ENCODE results near the gene USB1. TPM values are rescaled to one million over a fixed set of nuclear protein-coding genes. Genes with fewer than 3 reads are reported as not detected.

USB1 gene
- total RNA-seq, 1 donor from 2014 or later: 36.0 TPM

- intact Hi-C loops (cut with DNase I): loop anchor here (2.0 to 10.0 kb wide), 2 partner anchors 99 to 297 kb away; no protein-coding TSS in a partner anchor
- DNase-seq (ENCODE audit: low spot score): no peak
Observed at GRCh38 chr16:58027161-58027915, 26.1 kb downstream of the USB1 start.

GRCh38 chr16:58027916-58028455, 26.8 kb downstream of the USB1 start:
- intact Hi-C loops (cut with DNase I): loop anchor here (2.0 to 10.0 kb wide), 2 partner anchors 99 to 297 kb away; no protein-coding TSS in a partner anchor
- DNase-seq (ENCODE audit: low spot score): no peak

GRCh38 chr16:58028541-58029070, 27.4 kb downstream of the USB1 start:
- no peak for DNase-seq (ENCODE audit: low spot score)
- intact Hi-C loops (cut with DNase I): loop anchor here (10.0 kb wide), 1 partner anchor 296 kb away; no protein-coding TSS in a partner anchor

- intact Hi-C loops (cut with DNase I): loop anchor here (10.0 kb wide), 1 partner anchor 295 kb away; no protein-coding TSS in a partner anchor
- DNase-seq (ENCODE audit: low spot score): no peak
Observed at GRCh38 chr16:58029410-58029809, 28.2 kb downstream of the USB1 start.

- no peak for DNase-seq (ENCODE audit: low spot score)
- intact Hi-C loops (cut with DNase I): loop anchor here (5.0 kb wide), 2 partner anchors 72 to 167 kb away; partner anchors contain the start of gene CSNK2A2
Observed at GRCh38 chr16:58030136-58030840, 29.1 kb downstream of the USB1 start.

- intact Hi-C loops (cut with DNase I): loop anchor here (5.0 kb wide), 2 partner anchors 71 to 166 kb away; partner anchors contain the start of gene CSNK2A2
- DNase-seq (ENCODE audit: low spot score): no peak
Observed at GRCh38 chr16:58031016-58031800, 30.0 kb downstream of the USB1 start.

GRCh38 chr16:58032710-58033293, 31.6 kb downstream of the USB1 start:
- intact Hi-C loops (cut with DNase I): loop anchor here (5.0 kb wide), 2 partner anchors 69 to 164 kb away; partner anchors contain the start of gene CSNK2A2
- peak; percentile 90 for DNase-seq (ENCODE audit: low spot score)

- no peak for DNase-seq (ENCODE audit: low spot score)
- intact Hi-C loops (cut with DNase I): loop anchor here (5.0 kb wide), 2 partner anchors 68 to 163 kb away; partner anchors contain the start of gene CSNK2A2
Observed at GRCh38 chr16:58034128-58034685, 33.0 kb downstream of the USB1 start.

GRCh38 chr16:58034774-58035173, 33.6 kb downstream of the USB1 start:
- no peak for DNase-seq (ENCODE audit: low spot score)
- intact Hi-C loops (cut with DNase I): loop anchor here (5.0 kb wide), 2 partner anchors 68 to 163 kb away; partner anchors contain the start of gene CSNK2A2

GRCh38 chr16:58035356-58036170, 34.4 kb downstream of the USB1 start:
- DNase-seq (ENCODE audit: low spot score): no peak
- intact Hi-C loops (cut with DNase I): no loop called here

GRCh38 chr16:58036943-58037342, 35.7 kb downstream of the USB1 start:
- DNase-seq (ENCODE audit: low spot score): no peak
- intact Hi-C loops (cut with DNase I): no loop called here

GRCh38 chr16:58037365-58038057, 36.3 kb downstream of the USB1 start:
- DNase-seq (ENCODE audit: low spot score): no peak
- intact Hi-C loops (cut with DNase I): no loop called here

GRCh38 chr16:58038219-58038641, 37.0 kb downstream of the USB1 start:
- intact Hi-C loops (cut with DNase I): no loop called here
- no peak for DNase-seq (ENCODE audit: low spot score)

GRCh38 chr16:58039829-58040495, 38.8 kb downstream of the USB1 start:
- intact Hi-C loops (cut with DNase I): no loop called here
- DNase-seq (ENCODE audit: low spot score): no peak

GRCh38 chr16:58040496-58040846, 39.3 kb downstream of the USB1 start:
- intact Hi-C loops (cut with DNase I): no loop called here
- no peak for DNase-seq (ENCODE audit: low spot score)

- intact Hi-C loops (cut with DNase I): no loop called here
Observed at GRCh38 chr16:58040945-58041627, 39.9 kb downstream of the USB1 start.

More at GRCh38 chr16:58040945-58041627, 39.9 kb downstream of the USB1 start:
- no peak for DNase-seq (ENCODE audit: low spot score)

Measured in cardiac septum (tissue), 1 donor.